Stimulated activated memory B cell treated with anti-CD40 and anti-IgM and Interleukin-4, amounts not matched to agents 10 μg/mL and 1 μg/mL and 100 μg/mL, for 72 hours (primary cell): ENCODE data around the gene GRK5.

ENCODE experiments used
- ATAC-seq: fragments of 150-1000 bp; cut with Tn5 transposase; 2 replicates; pipeline ENCODE4 v1.10.0; 2021
- H3K27ac Mint-ChIP-seq: one replicate; pipeline ENCODE4 v1.8.0; 2022; ENCODE audit warnings: mild to moderate bottlenecking, mixed read lengths
- H3K27me3 Mint-ChIP-seq: one replicate; pipeline ENCODE4 v1.8.0; 2022; ENCODE audit warnings: mixed read lengths
- H3K36me3 Mint-ChIP-seq: one replicate; pipeline ENCODE4 v1.8.0; 2022; ENCODE audit warnings: mixed read lengths
- H3K4me1 Mint-ChIP-seq: one replicate; pipeline ENCODE4 v1.8.0; 2022; ENCODE audit warnings: mixed read lengths
- H3K4me3 Mint-ChIP-seq: one replicate; pipeline ENCODE4 v1.8.0; 2022; ENCODE audit warnings: mild to moderate bottlenecking, moderate library complexity, mixed read lengths
- H3K9me3 Mint-ChIP-seq: one replicate; pipeline ENCODE4 v1.8.0; 2022; ENCODE audit warnings: mixed read lengths

The GRK5 gene

GRCh38 chr10:119469846-119470245 is 262.5 kb downstream of the GRK5 start:
- no peaks in the 10 kb centered on the region for H3K27me3 Mint-ChIP-seq
- no peak overlapping the region for H3K4me3 Mint-ChIP-seq
- ATAC-seq, result no peak
- peaks cover 39% of the 10 kb centered on the region for H3K4me1 Mint-ChIP-seq
- H3K9me3 Mint-ChIP-seq, result peaks cover 10% of the 10 kb centered on the region
- no peaks in the 10 kb centered on the region for H3K36me3 Mint-ChIP-seq
- no peak overlapping the region for H3K27ac Mint-ChIP-seq

GRCh38 chr10:119470920-119471702 is 263.7 kb downstream of the GRK5 start:
- H3K4me3 Mint-ChIP-seq, result no peak overlapping the region
- H3K27me3 Mint-ChIP-seq, result no peaks in the 10 kb centered on the region
- H3K27ac Mint-ChIP-seq, result peak overlapping the region; percentile 7
- no peaks in the 10 kb centered on the region for H3K36me3 Mint-ChIP-seq
- H3K4me1 Mint-ChIP-seq, result peaks cover 42% of the 10 kb centered on the region
- H3K9me3 Mint-ChIP-seq, result peaks cover 6% of the 10 kb centered on the region
- no peak for ATAC-seq

- Mint-ChIP-seq H3K27me3 (no peaks in the 10 kb centered on the region), H3K4me1 (peaks cover 59% of the 10 kb centered on the region), H3K27ac (peak overlapping the region; percentile 71), H3K36me3 (no peaks in the 10 kb centered on the region), H3K9me3 (peaks cover 6% of the 10 kb centered on the region), H3K4me3 (no peak overlapping the region)
- no peak for ATAC-seq
Measured at GRCh38 chr10:119473771-119474170, 266.4 kb downstream of the GRK5 start.

- no peaks in the 10 kb centered on the region for H3K36me3 Mint-ChIP-seq
- no peaks in the 10 kb centered on the region for H3K27me3 Mint-ChIP-seq
- H3K27ac Mint-ChIP-seq, result no peak overlapping the region
- no peak for ATAC-seq
- peaks cover 67% of the 10 kb centered on the region for H3K4me1 Mint-ChIP-seq
- no peak overlapping the region for H3K4me3 Mint-ChIP-seq
- H3K9me3 Mint-ChIP-seq, result peaks cover 6% of the 10 kb centered on the region
Measured at GRCh38 chr10:119474606-119475005, 267.2 kb downstream of the GRK5 start.

GRCh38 chr10:119477444-119477843 is 270.1 kb downstream of the GRK5 start:
- H3K27me3 Mint-ChIP-seq, result no peaks in the 10 kb centered on the region
- peaks cover 50% of the 10 kb centered on the region for H3K4me1 Mint-ChIP-seq
- ATAC-seq, result peak; percentile 82
- H3K27ac Mint-ChIP-seq, result peak overlapping the region; percentile 88
- peak overlapping the region; percentile 51 for H3K4me3 Mint-ChIP-seq
- no peaks in the 10 kb centered on the region for H3K36me3 Mint-ChIP-seq
- H3K9me3 Mint-ChIP-seq, result peaks cover 3% of the 10 kb centered on the region

- peak overlapping the region; percentile 59 for H3K4me3 Mint-ChIP-seq
- peaks cover 3% of the 10 kb centered on the region for H3K9me3 Mint-ChIP-seq
- peak; percentile 98 for ATAC-seq
- peaks cover 5% of the 10 kb centered on the region for H3K36me3 Mint-ChIP-seq
- H3K27me3 Mint-ChIP-seq, result no peaks in the 10 kb centered on the region
- peaks cover 41% of the 10 kb centered on the region for H3K4me1 Mint-ChIP-seq
- H3K27ac Mint-ChIP-seq, result peak overlapping the region; percentile 88
Measured at GRCh38 chr10:119478111-119478802, 270.9 kb downstream of the GRK5 start.

- peaks cover 2% of the 10 kb centered on the region for H3K9me3 Mint-ChIP-seq
- peak overlapping the region; percentile 88 for H3K27ac Mint-ChIP-seq
- H3K4me1 Mint-ChIP-seq, result peaks cover 41% of the 10 kb centered on the region
- peak overlapping the region; percentile 59 for H3K4me3 Mint-ChIP-seq
- H3K36me3 Mint-ChIP-seq, result peaks cover 6% of the 10 kb centered on the region
- no peak for ATAC-seq
- no peaks in the 10 kb centered on the region for H3K27me3 Mint-ChIP-seq
Measured at GRCh38 chr10:119478811-119479341, 271.5 kb downstream of the GRK5 start.

GRCh38 chr10:119479532-119479931 is 272.2 kb downstream of the GRK5 start:
- H3K27ac Mint-ChIP-seq, result peak overlapping the region; percentile 88
- H3K4me1 Mint-ChIP-seq, result peaks cover 41% of the 10 kb centered on the region
- no peaks in the 10 kb centered on the region for H3K27me3 Mint-ChIP-seq

GRCh38 chr10:119480667-119481066 is 273.3 kb downstream of the GRK5 start:
- peaks cover 41% of the 10 kb centered on the region for H3K4me1 Mint-ChIP-seq
- no peaks in the 10 kb centered on the region for H3K27me3 Mint-ChIP-seq
- no peak for ATAC-seq
- no peaks in the 10 kb centered on the region for H3K9me3 Mint-ChIP-seq
- H3K4me3 Mint-ChIP-seq, result no peak overlapping the region
- H3K36me3 Mint-ChIP-seq, result peaks cover 6% of the 10 kb centered on the region
- H3K27ac Mint-ChIP-seq, result peak overlapping the region; percentile 69

More at GRCh38 chr10:119479532-119479931, 272.2 kb downstream of the GRK5 start:
- no peaks in the 10 kb centered on the region for H3K9me3 Mint-ChIP-seq
- peaks cover 6% of the 10 kb centered on the region for H3K36me3 Mint-ChIP-seq
- no peak overlapping the region for H3K4me3 Mint-ChIP-seq
- ATAC-seq, result no peak

GRCh38 chr10:119481781-119482426 is 274.5 kb downstream of the GRK5 start:
- Mint-ChIP-seq H3K4me3 (no peak overlapping the region), H3K27me3 (no peaks in the 10 kb centered on the region), H3K4me1 (peaks cover 29% of the 10 kb centered on the region), H3K27ac (peak overlapping the region; percentile 69), H3K36me3 (peaks cover 6% of the 10 kb centered on the region), H3K9me3 (no peaks in the 10 kb centered on the region)
- no peak for ATAC-seq

GRCh38 chr10:119483001-119483400 is 275.6 kb downstream of the GRK5 start:
- no peaks in the 10 kb centered on the region for H3K9me3 Mint-ChIP-seq
- ATAC-seq, result no peak
- H3K36me3 Mint-ChIP-seq, result peaks cover 6% of the 10 kb centered on the region
- H3K4me3 Mint-ChIP-seq, result no peak overlapping the region
- no peak overlapping the region for H3K27ac Mint-ChIP-seq
- peaks cover 18% of the 10 kb centered on the region for H3K4me1 Mint-ChIP-seq
- H3K27me3 Mint-ChIP-seq, result no peaks in the 10 kb centered on the region

GRCh38 chr10:119483839-119484238 is 276.5 kb downstream of the GRK5 start:
- Mint-ChIP-seq H3K4me3 (no peak overlapping the region), H3K9me3 (no peaks in the 10 kb centered on the region), H3K4me1 (peaks cover 10% of the 10 kb centered on the region), H3K36me3 (peaks cover 6% of the 10 kb centered on the region), H3K27me3 (no peaks in the 10 kb centered on the region), H3K27ac (no peak overlapping the region)
- no peak for ATAC-seq

GRCh38 chr10:119488675-119489074 is 281.3 kb downstream of the GRK5 start:
- peak overlapping the region; percentile 89 for H3K27ac Mint-ChIP-seq
- peak overlapping the region; percentile 39 for H3K4me3 Mint-ChIP-seq
- peaks cover 17% of the 10 kb centered on the region for H3K4me1 Mint-ChIP-seq

GRCh38 chr10:119489991-119490326 is 282.6 kb downstream of the GRK5 start:
- no peak for ATAC-seq
- Mint-ChIP-seq H3K4me1 (peaks cover 24% of the 10 kb centered on the region), H3K27me3 (no peaks in the 10 kb centered on the region)

More at GRCh38 chr10:119488675-119489074, 281.3 kb downstream of the GRK5 start:
- no peak for ATAC-seq
- H3K36me3 Mint-ChIP-seq, result no peaks in the 10 kb centered on the region
- no peaks in the 10 kb centered on the region for H3K27me3 Mint-ChIP-seq
- no peaks in the 10 kb centered on the region for H3K9me3 Mint-ChIP-seq

More at GRCh38 chr10:119489991-119490326, 282.6 kb downstream of the GRK5 start:
- H3K4me3 Mint-ChIP-seq, result peak overlapping the region; percentile 87
- no peaks in the 10 kb centered on the region for H3K36me3 Mint-ChIP-seq
- H3K9me3 Mint-ChIP-seq, result no peaks in the 10 kb centered on the region
- peak overlapping the region; percentile 89 for H3K27ac Mint-ChIP-seq
